ENCODE results near the gene TXNDC16.

The TXNDC16 gene

DNA sequence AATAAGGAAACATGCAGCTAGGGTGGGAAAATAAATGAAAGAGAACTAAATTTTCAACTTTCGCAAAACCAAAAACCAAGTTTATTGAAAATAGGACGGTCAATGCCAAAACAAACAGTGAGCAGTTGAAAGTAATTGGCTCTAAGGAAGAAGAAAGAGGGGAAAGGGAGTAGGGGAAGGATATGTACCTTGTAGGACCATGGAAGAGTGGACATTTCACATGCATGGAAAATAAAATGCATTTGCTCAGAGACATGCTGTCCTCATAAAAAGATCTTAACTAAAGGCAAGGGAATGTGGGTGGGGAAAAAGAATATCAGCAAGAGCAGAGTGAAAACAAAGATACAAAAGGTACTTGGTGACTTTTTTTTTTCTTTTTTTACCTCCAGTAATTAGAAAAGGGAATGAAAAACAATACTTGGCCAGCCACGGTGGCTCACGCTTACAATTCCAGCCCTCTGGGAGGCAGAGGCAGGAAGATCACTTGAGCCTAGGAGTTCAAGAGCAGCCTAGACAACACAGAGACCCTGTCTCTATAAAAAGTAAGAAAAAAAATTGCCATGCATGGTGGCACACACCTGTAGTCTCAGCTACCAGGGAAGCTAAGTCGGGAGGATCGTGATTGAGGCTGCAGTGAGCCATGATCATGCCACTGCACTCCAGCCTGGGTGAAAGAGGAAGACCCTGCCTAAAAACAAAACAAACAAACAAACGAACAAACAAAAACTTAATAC, 6.6 kb downstream of the TXNDC16 start:
- DNase-seq (ENCODE audit: low read depth): no peak
- no peak overlapping the region for H3K4me3 ChIP-seq (ENCODE audit: low read depth, low read length)

DNA sequence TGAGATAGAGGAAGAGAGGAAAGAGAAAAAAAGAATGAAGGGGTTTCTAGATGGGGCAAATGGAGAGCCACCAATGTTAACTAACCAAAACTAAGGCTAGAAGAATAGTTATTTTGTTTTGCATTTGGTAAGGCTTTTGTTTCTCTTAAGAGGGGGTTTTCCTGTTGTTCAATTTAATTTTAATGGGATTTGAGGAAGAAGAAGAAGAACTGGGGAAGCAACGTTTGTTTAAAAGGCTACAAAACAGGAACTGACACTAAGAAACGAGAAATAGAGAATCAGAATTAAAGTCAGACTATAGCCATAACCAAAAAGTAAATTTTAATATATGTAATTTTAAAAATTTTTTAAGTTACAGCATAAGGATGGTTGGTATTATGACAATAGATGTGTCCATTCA, 13.7 kb downstream of the TXNDC16 start:
- H3K4me3 ChIP-seq (ENCODE audit: low read depth, low read length): no peak overlapping the region
- no peak for DNase-seq (ENCODE audit: low read depth)
- TF ChIP-seq, protein P1, sequence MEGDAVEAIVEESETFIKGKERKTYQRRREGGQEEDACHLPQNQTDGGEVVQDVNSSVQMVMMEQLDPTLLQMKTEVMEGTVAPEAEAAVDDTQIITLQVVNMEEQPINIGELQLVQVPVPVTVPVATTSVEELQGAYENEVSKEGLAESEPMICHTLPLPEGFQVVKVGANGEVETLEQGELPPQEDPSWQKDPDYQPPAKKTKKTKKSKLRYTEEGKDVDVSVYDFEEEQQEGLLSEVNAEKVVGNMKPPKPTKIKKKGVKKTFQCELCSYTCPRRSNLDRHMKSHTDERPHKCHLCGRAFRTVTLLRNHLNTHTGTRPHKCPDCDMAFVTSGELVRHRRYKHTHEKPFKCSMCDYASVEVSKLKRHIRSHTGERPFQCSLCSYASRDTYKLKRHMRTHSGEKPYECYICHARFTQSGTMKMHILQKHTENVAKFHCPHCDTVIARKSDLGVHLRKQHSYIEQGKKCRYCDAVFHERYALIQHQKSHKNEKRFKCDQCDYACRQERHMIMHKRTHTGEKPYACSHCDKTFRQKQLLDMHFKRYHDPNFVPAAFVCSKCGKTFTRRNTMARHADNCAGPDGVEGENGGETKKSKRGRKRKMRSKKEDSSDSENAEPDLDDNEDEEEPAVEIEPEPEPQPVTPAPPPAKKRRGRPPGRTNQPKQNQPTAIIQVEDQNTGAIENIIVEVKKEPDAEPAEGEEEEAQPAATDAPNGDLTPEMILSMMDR (IDR thresholded peaks at IDR 0.05; ENCODE audit: insufficient read depth, low read depth, low read length, missing control alignments): no peak

More for the DNA sequence above, 6.6 kb downstream of the TXNDC16 start:
- TF ChIP-seq, protein P1 (IDR thresholded peaks at IDR 0.05; ENCODE audit: insufficient read depth, low read depth, low read length, missing control alignments): no peak

DNA sequence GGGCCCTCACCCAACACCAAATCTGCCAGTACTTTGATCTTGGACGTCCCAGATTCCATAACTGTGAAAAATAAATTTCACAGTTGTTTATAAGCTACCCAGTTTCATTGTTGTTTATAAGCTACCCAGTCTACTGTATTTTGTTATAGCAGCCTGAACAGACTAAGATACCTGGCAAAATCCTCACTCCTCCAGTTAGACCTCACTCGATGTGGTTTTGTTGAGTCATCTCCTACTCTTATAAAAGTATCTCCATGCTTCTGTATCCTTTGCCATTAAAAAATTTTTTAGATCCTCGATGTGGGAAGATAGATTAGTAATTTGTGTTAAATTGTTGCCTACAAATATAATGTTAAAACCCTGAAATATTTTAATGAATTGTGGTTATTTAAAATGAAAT, 16.0 kb downstream of the TXNDC16 start:
- no peak for DNase-seq (ENCODE audit: low read depth)
- TF ChIP-seq, protein P1 (IDR thresholded peaks at IDR 0.05; ENCODE audit: insufficient read depth, low read depth, low read length, missing control alignments): no peak
- H3K4me3 ChIP-seq (ENCODE audit: low read depth, low read length): no peak overlapping the region

DNA sequence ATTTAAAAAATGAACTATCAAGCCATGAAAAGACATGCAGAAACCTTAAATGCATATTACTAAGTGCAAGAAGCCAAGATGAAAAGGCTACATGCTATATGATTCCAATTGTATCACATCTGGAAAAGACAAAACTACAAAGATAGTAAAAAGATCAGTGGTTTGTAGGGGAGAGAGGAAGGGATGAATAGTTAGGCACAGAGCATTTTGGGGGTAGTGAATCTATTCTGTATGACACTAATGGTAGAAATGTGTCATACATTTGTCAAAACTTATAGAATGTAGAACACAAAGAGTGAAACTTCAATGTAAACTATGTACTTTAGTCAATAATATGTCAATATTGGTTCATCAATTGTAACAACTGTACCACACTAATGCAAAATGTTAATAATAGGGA, 20.8 kb downstream of the TXNDC16 start:
- no peak for DNase-seq (ENCODE audit: low read depth)
- TF ChIP-seq, protein P1 (IDR thresholded peaks at IDR 0.05; ENCODE audit: insufficient read depth, low read depth, low read length, missing control alignments): no peak
- no peak overlapping the region for H3K4me3 ChIP-seq (ENCODE audit: low read depth, low read length)

DNA sequence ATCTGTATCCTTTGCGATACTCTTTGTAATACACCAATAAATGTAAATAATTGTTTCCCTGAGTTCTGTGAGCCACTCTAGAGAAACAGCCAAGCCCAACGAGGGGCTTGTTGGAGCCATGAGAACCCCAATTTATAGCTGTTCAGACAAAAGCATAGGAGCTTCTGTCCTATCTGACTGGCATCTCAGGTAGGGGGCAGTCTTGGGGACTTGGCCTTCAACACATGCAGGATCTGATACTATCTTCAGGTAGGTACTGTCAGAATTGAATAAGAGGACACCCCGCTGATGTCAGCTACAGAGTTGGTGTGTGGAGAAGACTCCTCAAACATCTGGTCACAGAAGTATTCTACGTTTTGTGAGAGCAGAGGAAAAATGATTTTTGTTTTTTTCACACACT, 25.3 kb downstream of the TXNDC16 start:
- no peak for DNase-seq (ENCODE audit: low read depth)
- TF ChIP-seq, protein P1 (IDR thresholded peaks at IDR 0.05; ENCODE audit: insufficient read depth, low read depth, low read length, missing control alignments): no peak
- H3K4me3 ChIP-seq (ENCODE audit: low read depth, low read length): no peak overlapping the region

DNA sequence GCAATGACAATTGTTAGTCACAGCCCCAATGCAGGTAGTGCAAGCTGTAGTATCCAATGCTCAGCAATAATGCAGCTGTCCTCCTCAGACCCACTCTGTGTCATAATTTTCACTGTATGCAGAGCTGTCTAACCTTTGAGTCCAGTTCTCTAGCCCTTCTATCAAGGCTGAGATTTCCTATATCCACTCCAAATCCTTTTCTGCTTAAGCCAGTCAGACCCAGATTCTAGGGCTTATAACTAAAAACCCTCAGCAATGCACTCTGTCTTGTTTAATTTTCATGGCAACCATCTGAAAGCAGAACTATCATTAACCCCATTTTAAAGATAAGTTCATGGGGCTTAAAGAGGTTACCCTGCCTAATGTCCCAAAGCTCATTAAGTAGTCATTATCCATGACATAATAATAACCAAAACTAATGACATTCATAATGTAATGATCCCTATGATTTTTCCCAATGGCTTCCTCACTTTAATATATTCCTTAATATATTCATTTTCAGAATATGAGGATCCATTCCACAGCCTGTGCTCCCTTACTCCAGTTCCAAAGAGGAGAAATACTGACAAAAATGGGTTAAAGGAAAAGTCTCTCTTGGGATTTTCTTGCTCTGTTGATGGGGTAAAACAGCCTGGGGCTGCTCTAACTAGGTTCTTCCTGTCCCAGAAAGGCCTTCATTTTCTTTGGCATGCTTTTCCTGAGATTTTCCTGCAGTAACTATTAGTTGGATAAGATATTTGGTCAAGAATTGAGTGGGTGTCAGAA, 29.5 kb downstream of the TXNDC16 start:
- no peak for DNase-seq (ENCODE audit: low read depth)
- TF ChIP-seq, protein P1 (IDR thresholded peaks at IDR 0.05; ENCODE audit: insufficient read depth, low read depth, low read length, missing control alignments): no peak
- no peak overlapping the region for H3K4me3 ChIP-seq (ENCODE audit: low read depth, low read length)
